RWPE1 (cell line): ENCODE measurements around the gene LTBR.

ENCODE experiments used
- CTCF ChIA-PET: fragments of 350-600 bp; sonication (Branson Sonifier 250); formaldehyde crosslinking; extraction: SDS; loops from one replicate; lab custom pipeline; 2021; lab: Yijun Ruan, JAX
- POLR2A ChIA-PET: fragments of 400-600 bp; formaldehyde crosslinking; extraction: SDS; loops from one replicate; lab custom pipeline; 2020; ENCODE audit warnings: antibody characterized with exemption; ENCODE audit not compliant: low non-redundant PET; lab: Yijun Ruan, JAX
- DNase-seq: peaks from one replicate; pipeline ENCODE4 v3.0.0; 2012; ENCODE audit warnings: low spot score
- H3K27ac ChIP-seq: fragments of 450-650 bp; 2 replicates; pipeline ENCODE4 v1.5.1; 2017
- CTCF ChIP-seq: fragments of 450-650 bp; conservative IDR thresholded peaks from 2 replicates; pipeline ENCODE4 v1.5.1; 2017; ENCODE audit warnings: low read depth, mild to moderate bottlenecking

LTBR gene

GRCh38 chr12:6382371-6382770, 1.6 kb upstream of the LTBR start:
- CTCF ChIA-PET = no interaction called here
- no peak for DNase-seq
- peak overlapping the region; percentile 88 for H3K27ac ChIP-seq
- POLR2A ChIA-PET = interaction anchor here (1.9 kb wide), 1 partner anchor 8 kb away, joined by 8 read pairs; no protein-coding TSS in a partner anchor
- TF ChIP-seq CTCF = no peak

GRCh38 chr12:6382982-6383381, 980 bp upstream of the LTBR start:
- POLR2A ChIA-PET = interaction anchor here (1.9 kb wide), 1 partner anchor 9 kb away, joined by 8 read pairs; no protein-coding TSS in a partner anchor
- no peak for DNase-seq
- peak overlapping the region; percentile 88 for H3K27ac ChIP-seq
- TF ChIP-seq CTCF = no peak
- CTCF ChIA-PET = interaction anchor here (0.6 kb wide), 1 partner anchor 10 kb away, joined by 3 read pairs; no protein-coding TSS in a partner anchor

GRCh38 chr12:6384499-6385436, 806 bp downstream of the LTBR start:
- DNase-seq = no peak
- TF ChIP-seq CTCF = no peak
- CTCF ChIA-PET = interaction anchor here (0.6 kb wide), 1 partner anchor 14 kb away, joined by 3 read pairs; no protein-coding TSS in a partner anchor
- POLR2A ChIA-PET = interaction anchor here (0.7 to 0.8 kb wide), 2 partner anchors 10 to 149 kb away, joined by 3 to 4 read pairs; partner anchors contain the start of gene GAPDH
- H3K27ac ChIP-seq = peak overlapping the region; percentile 88

- no peak for DNase-seq
- no peak for TF ChIP-seq CTCF
- ChIA-PET POLR2A (interaction anchor here (0.6 kb wide), 1 partner anchor 670 kb away, joined by 3 read pairs; no protein-coding TSS in a partner anchor), CTCF (interaction anchor here (0.7 kb wide), 1 partner anchor 67 kb away, joined by 3 read pairs; no protein-coding TSS in a partner anchor)
- H3K27ac ChIP-seq = peak overlapping the region; percentile 88
Measured at GRCh38 chr12:6386038-6386437, 2.1 kb downstream of the LTBR start.

GRCh38 chr12:6386491-6386890, 2.5 kb downstream of the LTBR start:
- ChIA-PET POLR2A (no interaction called here), CTCF (no interaction called here)
- no peak for TF ChIP-seq CTCF
- DNase-seq = no peak
- peak overlapping the region; percentile 88 for H3K27ac ChIP-seq

- POLR2A ChIA-PET = interaction anchor here (1.9 kb wide), 1 partner anchor 14 kb away, joined by 4 read pairs; no protein-coding TSS in a partner anchor
- CTCF ChIA-PET = no interaction called here
- DNase-seq = no peak
- no peak for TF ChIP-seq CTCF
- peak overlapping the region; percentile 52 for H3K27ac ChIP-seq
Measured at GRCh38 chr12:6387541-6387940, 3.6 kb downstream of the LTBR start.
